HG02885 (cell line): ENCODE measurements around the gene NHS.

Experiments
- ATAC-seq: cut with Tn5 transposase; IDR thresholded peaks from one replicate; pipeline ENCODE4 v1.9.1; 2021; ENCODE audit warnings: mild to moderate bottlenecking; ENCODE audit not compliant: unreplicated experiment, poor library complexity

NHS gene

GRCh38 chrX:17741123-17741511, 366.1 kb downstream of the NHS start:
- no peak for ATAC-seq

GRCh38 chrX:17743913-17744312, 368.9 kb downstream of the NHS start:
- ATAC-seq, result no peak

GRCh38 chrX:17744896-17745523, 370.0 kb downstream of the NHS start:
- ATAC-seq, result no peak

GRCh38 chrX:17747692-17748091, 372.7 kb downstream of the NHS start:
- no peak for ATAC-seq

GRCh38 chrX:17748684-17749083, 373.7 kb downstream of the NHS start:
- ATAC-seq, result no peak

GRCh38 chrX:17750436-17750835, 375.4 kb downstream of the NHS start:
- no peak for ATAC-seq

- ATAC-seq, result no peak
Observed at GRCh38 chrX:17758382-17758781, 383.4 kb downstream of the NHS start.

- no peak for ATAC-seq
Observed at GRCh38 chrX:17759990-17760389, 385.0 kb downstream of the NHS start.

GRCh38 chrX:17767734-17768133, 392.7 kb downstream of the NHS start:
- no peak for ATAC-seq

GRCh38 chrX:17768997-17769396, 394.0 kb downstream of the NHS start:
- ATAC-seq, result no peak

GRCh38 chrX:17769701-17770269, 394.8 kb downstream of the NHS start:
- ATAC-seq, result no peak

GRCh38 chrX:17773221-17773876, 398.3 kb downstream of the NHS start:
- no peak for ATAC-seq

- no peak for ATAC-seq
Observed at GRCh38 chrX:17774053-17774452, 399.1 kb downstream of the NHS start.

- ATAC-seq, result no peak
Observed at GRCh38 chrX:17778997-17779396, 404.0 kb downstream of the NHS start.

- no peak for ATAC-seq
Observed at GRCh38 chrX:17779434-17779833, 404.4 kb downstream of the NHS start.
